HG03575 (cell line): ENCODE measurements around the gene ELL2.
A peak's percentile ranks its signal among the peaks of the same experiment; 100 is the strongest.
"Not testable (repeated sequence)": the region's sequence is repeated elsewhere in the genome, so short reads cannot be mapped to it uniquely, and the experiment has no call there.

Experiments used
- ATAC-seq: cut with Tn5 transposase; IDR thresholded peaks from one replicate; pipeline ENCODE4 v1.9.1; 2021; ENCODE audit not compliant: unreplicated experiment, insufficient number of reproducible peaks, low FRiP score; ENCODE audit errors: extremely low read depth

Gene ELL2

DNA sequence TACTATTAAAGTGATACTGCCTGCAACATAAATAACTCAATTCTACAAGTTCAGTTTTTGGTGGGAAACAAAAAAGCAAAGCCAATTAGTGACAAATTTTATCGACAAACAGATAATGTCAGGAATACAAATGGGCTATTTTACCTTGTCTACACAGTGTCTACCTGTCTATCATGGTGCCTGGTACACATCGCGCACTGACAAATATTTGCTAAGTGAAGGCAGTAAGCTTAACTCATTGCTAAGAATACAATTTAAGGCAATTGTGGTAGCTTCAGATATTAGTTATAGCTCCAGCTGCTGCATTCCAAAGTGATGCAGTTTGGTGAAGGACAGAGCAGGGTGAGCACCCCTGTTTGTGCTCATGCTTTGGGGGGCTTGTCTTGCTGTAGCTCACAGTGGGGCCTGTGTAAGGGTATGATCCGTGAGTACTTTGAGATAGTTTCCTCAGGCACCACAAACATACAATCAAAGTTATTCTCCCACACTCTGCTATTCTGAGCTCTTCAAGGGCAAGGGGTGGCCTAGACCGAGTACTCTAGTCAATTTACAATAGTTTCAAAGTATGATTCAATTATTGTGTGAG, 24.7 kb downstream of the ELL2 start:
- no peak for ATAC-seq

DNA sequence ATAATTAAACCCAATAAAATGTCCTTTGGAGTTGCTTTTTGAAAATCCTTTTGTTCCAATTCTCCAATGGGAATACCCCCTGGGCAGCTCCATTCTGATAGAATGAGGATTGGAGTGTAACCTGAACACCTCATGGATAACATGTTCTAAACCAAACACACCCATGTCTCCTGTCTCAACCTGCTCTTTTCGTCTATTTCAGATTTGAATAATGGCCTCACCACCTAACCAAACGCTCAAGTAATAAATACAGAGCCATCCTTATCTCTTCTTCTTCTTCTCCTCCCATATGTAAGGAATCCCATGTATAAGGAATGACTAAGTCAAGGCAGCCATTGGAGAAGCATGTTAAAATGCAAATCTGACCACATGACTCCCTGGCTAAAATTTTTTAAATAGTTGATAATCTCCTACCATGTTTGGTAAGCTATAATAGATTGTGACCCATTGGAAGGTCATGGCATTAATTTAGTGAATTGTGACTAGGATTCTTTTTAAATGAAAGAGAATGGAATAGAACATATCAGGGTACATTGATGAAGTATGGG, 26.0 kb downstream of the ELL2 start:
- ATAC-seq = no peak

DNA sequence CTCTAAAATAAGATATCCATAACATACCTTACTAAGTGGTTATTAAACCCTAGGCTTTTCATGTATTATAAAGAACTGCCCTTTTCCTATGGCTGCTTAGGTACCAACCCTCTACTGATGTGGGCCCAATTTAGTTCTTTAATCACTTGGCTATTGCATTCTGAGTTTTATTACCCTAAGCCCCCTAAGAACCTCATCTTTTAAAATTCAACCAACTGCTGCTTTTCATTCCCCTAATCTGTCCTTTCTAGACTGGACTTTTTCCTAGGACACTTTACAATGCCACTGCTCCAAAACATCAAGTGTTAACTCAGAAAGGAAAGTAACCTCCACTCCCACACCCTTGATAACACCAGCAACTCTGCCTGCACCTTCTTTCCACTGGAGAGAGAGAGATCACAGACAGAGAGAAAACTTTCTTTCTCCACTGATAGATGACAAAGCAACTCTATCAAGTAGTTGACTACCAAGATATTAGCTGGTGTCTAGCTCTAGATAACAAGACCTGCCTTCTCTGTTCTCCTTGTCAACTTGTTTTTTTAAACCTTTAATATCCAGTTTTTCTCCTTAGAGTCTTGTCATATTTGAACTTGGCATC, 27.3 kb downstream of the ELL2 start:
- ATAC-seq = no peak

DNA sequence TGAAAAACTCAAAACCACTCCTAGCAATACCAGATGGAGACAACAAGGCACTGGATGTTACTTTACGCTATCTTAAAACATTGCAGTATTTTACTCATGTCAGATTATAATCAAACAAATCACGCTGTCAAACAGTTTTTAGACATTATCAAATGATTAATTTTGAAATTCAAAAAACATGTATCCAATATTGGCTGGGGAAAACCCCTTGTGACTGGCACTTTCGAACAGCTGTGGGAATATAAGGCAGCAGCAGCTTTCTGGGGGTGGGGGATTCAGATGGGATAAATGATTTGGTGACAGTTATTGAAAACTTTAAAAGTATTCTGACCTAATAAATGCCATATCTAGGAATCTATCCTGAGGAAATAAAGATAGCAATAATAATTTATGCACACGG, 28.7 kb downstream of the ELL2 start:
- ATAC-seq = no peak

DNA sequence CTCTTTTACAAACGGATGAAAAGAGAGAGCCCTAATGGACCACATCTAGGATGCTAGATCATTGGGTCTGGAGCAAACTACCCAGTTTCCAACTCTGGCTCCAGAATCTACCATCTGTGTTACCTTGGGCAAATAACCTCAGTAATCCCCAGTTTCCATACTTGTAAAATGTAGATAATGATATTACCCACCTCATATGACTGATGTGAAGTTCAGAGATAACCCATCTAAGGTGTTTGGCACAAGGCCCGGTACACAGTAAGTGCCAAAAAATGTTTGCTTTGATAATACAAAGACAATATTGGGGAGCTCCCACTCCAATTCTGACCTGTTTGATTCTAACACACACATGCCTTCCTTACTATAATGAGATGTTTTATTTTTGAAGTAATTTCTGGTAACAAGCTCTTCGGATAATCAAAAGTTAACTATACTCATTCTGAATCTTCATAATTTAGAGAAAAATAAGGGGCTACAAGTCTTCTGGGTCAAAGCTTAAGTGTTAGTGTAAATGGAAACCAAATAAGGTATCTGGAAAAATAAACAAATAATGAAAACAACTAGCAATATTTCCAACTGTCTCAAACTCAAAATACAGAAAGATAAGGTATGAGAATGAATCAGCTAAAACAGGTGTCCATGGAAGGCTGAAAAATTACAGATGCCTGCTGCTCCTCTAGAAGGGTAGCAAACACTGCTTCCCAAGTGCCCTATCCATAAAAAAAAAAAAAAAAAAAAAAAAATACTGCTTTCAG, 30.4 kb downstream of the ELL2 start:
- no peak for ATAC-seq

DNA sequence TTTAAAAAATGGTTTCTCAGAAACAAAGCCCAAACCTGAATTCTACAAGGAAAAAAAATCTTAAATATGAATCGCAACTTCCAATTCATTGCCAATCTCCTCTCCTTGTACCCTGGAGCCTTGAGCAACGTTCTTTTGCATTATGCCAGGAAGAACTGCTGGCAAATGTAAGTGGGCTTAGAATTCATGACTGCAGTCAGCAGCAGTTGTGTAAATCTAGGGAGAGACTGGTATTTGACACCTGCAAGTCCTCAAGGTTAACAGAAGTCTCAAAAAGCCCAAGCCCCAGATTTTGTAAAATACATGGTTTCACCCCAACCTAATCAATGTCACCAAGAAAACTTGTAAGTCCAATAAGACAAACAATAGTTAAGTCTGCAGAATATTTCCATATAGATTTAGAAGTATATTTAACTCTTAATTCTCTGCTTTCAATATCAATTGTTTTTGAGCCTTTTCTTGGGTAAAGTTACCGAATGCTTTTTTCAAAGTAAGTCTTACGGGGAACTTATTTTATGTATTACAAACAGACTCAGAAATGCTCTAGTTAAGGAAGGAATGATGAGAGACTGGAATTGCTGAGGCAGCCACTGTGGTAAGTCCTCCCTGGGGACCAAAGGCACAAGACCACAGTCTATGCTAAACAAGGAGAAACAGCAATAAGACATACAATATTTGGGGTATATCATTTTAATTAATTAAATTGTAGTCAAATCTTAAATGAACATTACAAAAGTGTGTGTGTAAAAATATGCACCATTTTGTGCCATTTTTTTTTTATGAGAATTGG, 31.3 kb downstream of the ELL2 start:
- ATAC-seq = no peak

DNA sequence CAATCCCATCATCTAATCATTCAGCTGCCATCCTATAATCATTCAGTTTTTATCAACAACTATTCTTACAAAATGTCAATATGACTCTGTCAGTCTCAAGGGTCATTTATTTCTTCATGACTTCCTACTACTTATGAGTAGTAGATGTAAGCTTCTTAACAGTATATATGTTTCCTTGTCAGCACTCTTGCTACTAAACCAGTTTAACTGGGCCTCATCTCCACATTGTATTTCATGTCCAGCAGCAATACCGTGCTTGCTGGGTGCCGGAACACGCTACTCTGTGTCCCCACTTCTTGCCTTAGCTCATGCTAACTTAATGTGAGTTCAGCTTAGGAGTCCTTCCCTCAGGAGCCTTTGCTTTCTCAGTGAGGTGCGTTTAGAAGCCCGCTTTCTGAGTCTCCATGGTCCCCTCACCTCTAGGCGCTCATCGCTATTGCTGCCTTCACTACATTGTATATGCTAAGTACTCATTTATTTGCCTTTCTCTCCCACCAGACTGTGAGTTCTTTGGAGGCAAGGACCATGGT, 32.9 kb downstream of the ELL2 start:
- ATAC-seq = no peak

DNA sequence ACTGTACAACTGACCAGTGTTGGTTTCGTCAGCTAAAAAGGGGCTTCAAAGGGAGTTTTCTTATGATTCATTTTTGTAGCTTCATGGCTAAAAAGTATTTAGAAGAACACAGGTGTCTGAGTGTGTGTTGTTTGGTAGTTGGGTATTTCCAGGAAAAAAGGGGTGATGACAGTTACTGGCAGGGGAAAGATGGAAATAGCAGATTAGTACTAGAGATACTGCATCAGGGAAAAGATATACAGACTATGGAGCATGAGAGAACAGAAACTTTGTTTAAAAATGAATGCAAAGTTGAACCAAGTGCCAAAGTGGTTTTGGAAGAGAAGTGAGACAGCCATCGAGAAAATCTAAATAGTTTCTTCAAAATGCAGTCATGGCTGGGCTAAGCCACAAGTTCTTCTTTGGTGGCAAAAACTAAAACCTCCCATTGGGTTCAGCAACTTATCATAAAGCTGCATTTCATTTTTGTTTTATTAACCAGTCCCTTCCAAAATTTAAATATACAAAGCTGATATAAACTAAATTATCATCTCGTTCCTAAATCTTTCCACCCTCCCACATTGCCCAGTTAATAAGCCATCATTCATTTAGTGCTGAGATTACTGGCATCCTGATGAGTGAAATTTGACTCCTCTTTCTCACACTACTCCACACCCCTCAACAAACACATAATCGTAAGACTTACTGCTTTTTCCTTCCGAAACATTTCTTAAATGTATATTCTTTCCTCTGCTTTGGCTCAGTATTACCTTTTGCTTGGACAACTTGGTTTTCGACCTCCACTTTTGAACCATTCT, 33.5 kb downstream of the ELL2 start:
- ATAC-seq = peak; percentile 28

DNA sequence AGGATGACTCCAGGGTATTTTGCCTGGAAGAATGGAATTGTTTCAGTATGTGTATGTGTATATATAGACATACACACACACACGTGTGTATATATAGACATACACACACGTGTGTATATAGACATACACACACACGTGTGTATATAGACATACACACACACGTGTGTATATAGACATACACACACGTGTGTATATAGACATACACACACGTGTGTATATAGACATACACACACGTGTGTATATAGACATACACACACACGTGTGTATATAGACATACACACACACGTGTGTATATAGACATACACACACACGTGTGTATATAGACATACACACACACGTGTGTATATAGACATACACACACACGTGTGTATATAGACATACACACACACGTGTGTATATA, 34.4 kb downstream of the ELL2 start:
- not testable (repeated sequence) for ATAC-seq

DNA sequence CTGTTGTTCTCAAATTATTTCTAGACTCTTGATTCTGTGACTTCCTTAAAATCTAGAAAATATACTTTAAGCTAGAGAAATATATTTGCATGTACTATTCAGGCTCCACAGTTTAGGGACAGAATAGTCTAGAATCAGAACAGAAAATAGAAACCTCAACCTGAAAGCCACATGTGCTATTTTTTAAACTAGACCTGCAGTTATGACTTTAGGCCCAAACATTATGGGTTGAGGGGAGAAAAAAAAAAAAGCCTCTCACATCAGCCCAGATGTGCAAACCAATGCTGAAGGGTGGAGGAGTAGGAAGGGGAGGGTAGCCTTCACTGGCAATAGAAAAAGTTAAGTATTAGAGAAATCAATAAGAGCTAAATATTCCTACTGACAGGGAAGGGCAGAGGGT, 35.7 kb downstream of the ELL2 start:
- ATAC-seq = peak; percentile 39

DNA sequence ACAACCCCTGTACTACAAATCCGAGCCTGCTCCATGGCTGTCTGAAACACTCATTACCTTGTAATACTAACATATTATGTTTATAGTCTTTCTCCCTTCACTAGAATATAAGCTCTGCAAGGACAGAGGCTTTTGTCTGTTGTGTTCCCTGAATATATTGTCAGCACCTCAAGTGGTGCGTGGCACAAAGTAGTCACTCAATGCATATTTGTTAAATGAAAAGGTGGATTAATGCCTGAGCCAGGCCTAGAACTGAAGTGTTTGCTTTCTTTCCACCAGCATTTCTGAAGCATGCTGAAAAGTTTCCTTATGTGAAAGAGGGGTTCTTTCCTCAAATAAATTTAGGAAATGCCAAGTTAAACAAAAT, 36.3 kb downstream of the ELL2 start:
- no peak for ATAC-seq

DNA sequence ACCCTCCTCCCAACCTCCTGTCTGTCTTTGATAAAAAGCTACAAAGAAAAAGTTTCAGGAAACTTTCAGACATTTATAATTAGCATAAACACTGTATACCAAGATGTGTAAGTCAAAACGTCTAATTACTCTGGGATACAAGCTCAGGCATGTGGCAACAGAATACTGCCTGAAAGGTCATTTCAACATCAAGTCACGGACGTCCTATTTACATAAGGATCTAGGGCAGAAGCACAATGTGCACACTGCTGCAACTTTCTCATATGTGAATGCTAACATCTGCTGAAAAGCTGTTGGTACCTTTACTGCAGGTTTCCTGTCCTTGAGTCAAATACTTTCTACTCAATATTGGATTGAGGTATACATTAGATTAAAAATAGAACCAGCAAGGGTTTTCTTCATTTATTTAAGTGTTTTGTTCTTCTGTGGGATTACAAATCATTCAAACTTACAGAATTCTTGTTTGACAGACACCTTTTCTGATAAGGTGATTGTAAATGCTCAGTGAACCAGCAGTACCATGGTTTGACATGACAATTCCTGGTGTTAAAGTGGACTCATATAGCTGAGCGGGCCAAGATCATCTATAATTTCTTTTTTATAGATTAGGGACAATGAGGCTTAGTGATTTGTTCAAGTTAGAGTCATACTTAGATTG, 36.8 kb downstream of the ELL2 start:
- ATAC-seq = no peak

DNA sequence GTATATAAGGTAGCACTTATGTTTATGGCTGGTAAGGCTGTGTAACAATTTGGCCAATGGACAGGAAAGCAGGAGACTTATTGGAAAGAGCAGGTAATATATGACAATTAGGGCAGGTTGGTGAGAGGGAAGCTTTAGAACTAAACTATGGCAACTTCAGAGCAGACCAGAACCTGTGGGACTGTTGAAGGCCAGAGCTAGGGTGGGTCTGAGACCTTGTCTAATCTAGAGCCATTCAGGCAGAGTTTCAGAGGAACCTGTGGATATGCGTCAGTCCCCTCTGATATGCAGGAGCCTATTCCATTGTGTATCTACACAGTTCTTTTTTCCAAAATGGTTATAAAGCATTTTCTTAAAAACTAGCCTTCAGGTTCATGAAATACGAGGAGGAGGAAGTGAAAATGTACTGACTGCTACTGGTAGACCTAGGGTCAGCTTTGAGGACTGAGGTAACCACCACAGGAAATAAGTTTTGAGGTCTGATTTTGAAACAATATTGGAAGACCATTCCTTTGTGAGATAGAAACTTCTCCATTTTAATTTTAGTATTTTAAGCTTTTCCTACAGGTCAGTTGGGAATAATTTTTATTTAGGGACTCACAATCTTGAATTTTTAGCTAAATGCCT, 37.6 kb downstream of the ELL2 start:
- no peak for ATAC-seq

DNA sequence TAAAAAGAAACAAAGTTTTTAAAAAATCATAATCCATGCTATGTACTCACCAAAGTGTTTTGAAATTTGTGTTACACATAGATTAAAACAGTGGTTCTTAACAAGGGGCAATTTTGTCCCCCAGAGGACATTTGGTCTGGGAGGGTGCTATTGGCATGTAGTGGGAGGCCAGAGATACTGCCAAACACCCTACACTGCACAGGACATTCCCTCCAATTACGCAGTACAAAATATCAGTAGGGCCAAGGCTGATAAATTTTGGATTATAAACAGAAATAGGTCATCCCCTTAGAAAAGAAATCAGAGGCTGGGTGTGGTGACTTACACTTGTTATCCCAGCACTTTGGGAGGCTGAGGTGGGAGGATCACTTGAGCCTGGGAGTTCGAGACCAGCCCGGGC, 38.9 kb downstream of the ELL2 start:
- ATAC-seq = no peak

DNA sequence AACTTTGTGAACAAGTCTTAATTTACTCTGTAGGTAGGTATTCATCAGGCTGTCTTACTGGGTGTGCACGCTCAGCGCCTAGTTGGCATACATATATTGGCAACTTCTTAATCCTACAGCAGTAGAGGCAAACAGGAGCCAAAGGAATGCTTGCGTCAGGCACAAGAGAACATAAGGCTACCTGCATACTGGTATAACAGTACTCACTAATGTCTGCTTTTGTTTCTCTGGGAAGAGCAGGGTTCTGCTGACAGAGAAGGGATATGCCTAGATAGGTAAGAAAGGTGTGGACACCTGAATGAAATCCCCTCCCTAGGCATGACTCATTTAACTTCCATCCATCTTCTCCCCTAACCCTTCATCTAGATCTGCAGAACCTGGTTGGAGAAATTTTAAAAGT, 40.1 kb downstream of the ELL2 start:
- ATAC-seq = no peak

DNA sequence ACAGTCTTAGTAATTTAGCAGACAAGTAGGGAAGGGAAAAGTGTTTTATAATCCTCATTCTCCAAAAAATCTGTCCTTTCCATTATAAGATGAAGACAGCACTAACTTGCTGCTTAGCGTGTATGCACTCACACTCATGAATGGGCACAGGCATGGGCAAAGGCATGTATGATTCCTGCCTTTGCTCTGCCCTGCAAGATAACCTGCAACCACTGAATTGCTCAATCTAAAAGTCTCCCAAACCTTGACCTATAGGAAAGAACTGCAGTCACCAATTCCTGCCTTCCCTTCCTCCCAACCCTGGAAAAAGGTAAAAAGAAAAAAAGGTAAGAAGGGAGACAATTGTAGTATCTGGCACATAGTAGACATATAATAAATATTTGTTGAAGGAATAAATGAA, 40.8 kb downstream of the ELL2 start:
- ATAC-seq = no peak

DNA sequence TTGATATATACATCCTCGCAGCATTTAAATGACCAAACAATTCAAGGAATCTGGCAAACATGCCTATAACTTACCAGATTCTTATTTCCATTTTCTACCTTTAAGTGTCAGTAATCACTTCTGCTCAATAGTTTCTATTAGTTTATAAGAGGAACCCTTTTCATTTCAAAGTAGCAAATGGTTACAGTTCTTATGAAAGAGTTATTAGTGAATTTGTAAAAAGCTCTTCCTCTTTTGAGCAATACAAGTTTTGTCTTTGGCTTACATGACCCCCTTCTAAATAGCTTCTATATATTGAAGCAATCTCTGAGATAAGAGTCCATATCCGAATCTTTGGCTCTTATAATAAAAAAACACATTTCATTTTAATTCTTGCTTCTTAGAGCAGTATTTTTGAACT, 42.0 kb downstream of the ELL2 start:
- no peak for ATAC-seq
